Stimulated activated CD8-positive, alpha-beta memory T cell treated with anti-CD3 and anti-CD28 coated beads, Interleukin-12 subunit alpha, Interleukin-12 subunit beta, amount 100 ng/mL, for 24 hours (primary cell): ENCODE results near the gene UQCR10.

Experiments used
- DNase-seq: peaks from one replicate; pipeline ENCODE4 v3.0.0-alpha.2; 2020; ENCODE audit errors: extremely low read depth

The UQCR10 gene

GRCh38 chr22:29798801-29799200, 31.6 kb downstream of the UQCR10 start:
- no peak for DNase-seq

- DNase-seq: no peak
Observed at GRCh38 chr22:29799217-29799680, 32.1 kb downstream of the UQCR10 start.

DNA sequence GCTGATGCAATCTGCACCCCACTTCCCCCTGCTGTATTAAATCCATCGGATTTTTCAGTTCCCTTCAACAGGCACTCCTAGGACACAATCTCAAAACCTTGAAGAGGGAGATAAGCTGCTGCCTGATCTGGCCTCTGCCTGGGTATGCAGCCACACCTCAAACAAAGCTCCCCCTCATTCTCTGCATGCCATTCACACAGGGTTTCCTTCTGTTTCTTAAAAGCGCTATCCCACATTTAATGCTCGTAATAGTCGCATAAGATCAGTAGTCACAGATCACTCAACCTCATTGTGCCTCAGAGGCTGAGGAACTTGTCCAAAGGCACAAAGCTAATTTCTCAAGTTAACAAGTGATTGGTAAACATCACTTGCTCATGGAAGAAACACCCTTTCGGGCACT, 34.0 kb downstream of the UQCR10 start:
- no peak for DNase-seq

DNA sequence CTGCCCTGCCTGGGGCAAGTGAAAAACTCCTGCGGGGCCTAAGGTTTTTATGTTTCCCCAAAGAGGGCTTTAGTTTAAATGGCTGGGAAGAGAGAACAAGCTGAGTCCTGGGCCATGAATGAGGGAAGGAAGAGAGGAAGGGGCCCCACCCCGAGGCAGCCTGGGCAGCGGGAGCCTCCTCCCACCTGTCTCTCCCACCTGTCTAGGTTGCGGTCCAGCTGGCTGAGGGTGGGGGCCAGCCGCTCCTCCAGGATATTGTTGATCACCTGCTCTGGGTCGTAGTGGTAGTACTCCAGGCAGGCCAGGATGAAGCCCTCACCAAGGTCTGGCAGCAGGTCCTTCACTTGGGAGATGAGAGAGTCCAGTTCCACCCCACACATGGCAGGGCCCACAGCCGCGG, 34.6 kb downstream of the UQCR10 start:
- DNase-seq: no peak

DNA sequence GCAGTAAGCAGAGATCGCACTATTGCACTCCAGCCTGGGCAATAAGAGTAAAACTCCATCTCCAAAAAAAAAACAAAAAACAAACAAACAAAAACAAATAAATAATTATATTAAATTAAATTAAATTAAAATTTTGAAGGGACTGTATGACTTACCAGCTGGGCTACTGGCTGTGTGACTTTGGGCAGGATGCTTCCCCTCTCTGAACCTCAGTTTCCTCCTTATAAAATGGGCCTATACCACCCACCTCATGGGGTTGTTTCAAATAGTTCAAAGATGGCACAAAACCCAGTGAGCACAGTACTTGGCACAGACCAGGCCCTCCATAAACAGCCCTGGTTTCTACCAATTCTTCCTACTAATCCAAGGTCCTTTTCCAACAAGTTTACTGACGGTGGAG, 36.0 kb downstream of the UQCR10 start:
- no peak for DNase-seq

DNA sequence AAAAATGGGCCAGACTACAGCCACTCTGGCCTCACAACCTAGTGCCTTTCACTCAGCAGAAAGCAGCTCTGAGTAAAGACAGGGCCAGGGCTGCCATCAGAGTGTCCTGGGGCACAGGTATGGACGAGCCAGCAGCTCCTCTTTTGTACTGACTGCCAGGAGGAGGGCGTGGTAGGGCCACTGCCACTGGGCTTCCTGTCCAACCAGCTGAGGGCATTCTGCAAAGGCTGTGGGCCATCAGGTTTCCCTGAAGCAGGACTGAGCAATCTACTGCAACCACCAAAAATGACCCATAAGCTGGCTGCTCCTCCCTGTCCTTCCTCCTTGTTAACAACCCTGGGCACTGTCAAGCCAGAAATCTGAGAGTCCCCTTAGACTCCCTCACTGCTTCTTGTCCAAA, 37.8 kb downstream of the UQCR10 start:
- DNase-seq: no peak

GRCh38 chr22:29806196-29806595, 39.0 kb downstream of the UQCR10 start:
- DNase-seq: no peak

DNA sequence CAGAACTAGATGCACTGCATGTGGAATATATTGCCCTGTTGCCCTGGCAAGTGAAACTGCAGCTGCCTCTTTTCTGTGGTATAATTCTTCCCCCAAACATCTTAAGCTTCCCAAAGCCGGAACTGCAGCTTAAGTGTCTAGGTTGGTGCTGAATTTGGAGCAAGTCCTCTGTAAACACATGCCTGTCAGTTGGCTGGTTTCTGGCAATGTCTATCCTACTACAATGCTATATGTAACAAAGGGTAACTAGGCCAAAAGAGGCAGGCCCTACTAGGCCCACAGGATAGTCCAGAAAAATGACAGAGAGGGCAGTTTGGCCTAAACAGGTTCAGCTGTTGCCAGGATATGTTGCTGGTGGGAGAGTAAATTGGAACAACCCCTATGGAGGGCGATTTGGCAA, 43.0 kb downstream of the UQCR10 start:
- DNase-seq: no peak

- no peak for DNase-seq
Observed at GRCh38 chr22:29811377-29811776, 44.2 kb downstream of the UQCR10 start.

GRCh38 chr22:29813126-29813525, 46.0 kb downstream of the UQCR10 start:
- DNase-seq: no peak

- DNase-seq: no peak
Observed at GRCh38 chr22:29813563-29813962, 46.4 kb downstream of the UQCR10 start.

GRCh38 chr22:29814003-29814402, 46.8 kb downstream of the UQCR10 start:
- no peak for DNase-seq

DNA sequence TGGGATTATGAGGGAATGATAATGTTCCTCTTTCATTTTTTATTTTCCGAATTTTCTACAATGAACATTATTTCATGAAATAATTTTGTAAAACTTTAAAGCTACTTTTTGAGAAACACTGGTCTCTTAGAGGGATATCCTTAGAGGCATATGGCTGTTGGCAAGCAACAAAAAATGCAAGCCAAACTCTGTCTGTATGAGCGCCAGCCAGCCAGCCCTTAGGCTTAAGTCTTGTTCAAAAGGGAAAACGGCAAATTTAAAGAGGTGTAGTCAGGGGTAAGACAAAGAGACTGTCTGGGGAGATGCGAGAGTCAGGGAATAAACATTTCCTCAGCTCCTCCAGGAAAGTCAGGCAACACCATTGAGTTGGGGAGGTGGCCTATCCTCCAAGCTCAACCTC, 48.4 kb downstream of the UQCR10 start:
- DNase-seq: no peak

- DNase-seq: no peak
Observed at GRCh38 chr22:29816128-29816527, 49.0 kb downstream of the UQCR10 start.

GRCh38 chr22:29816539-29816938, 49.4 kb downstream of the UQCR10 start:
- no peak for DNase-seq

DNA sequence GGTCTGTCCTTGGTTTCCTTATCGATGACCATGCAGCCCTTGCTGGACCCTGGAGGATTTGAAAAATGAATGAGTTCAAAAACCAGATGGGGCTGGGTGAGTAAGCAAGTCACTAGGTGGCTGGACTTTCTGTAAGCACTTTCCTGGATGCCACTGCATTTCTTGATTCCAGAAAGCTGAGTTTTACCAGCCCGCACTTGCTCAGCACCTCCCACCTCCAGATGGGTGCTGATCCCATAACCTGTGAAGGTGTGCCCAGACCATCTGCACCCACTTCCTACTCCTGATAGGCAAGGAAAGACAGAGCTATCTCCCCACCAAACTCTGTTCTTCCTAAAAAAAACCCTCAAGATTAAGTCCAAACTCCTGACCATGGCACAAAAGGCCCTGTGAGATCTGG, 49.8 kb downstream of the UQCR10 start:
- DNase-seq: no peak

GRCh38 chr22:29817724-29818123, 50.6 kb downstream of the UQCR10 start:
- no peak for DNase-seq

- no peak for DNase-seq
Observed at GRCh38 chr22:29819501-29819900, 52.3 kb downstream of the UQCR10 start.
